Embryonic facial prominence (tissue), 1 donor: ENCODE measurements around the gene NR5A1.

ENCODE experiments used
- DNase-seq: peaks from one replicate; pipeline ENCODE4 v3.0.0-alpha.2; 2016; ENCODE audit errors: extremely low spot score

The NR5A1 gene

DNA sequence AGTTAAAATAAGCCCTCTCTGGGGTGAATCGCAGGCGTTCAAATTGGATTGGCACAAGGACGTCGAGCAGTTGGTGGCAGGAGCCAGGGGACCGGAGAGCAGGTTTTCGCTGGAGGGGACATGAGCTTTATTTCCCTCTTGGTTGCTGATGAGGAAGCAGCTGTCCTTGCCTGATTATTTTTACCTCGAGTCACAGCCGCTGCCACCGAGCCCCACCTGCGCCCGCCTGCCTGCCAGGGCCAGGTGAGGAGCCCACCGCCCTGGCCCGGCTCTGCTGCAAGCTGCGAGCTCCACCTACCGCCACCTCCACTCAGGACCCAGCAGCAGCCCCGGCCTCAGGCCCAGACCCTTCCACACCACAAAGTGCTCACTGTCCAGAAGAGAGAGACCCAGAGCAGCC, 65.9 kb downstream of the NR5A1 start:
- no peak for DNase-seq

- no peak for DNase-seq
These were observed 66.4 kb downstream of the NR5A1 start for GRCh38 chr9:124440786-124441185.

- no peak for DNase-seq
These were observed 67.4 kb downstream of the NR5A1 start for GRCh38 chr9:124439686-124440243.

- DNase-seq = no peak
These were observed 68.1 kb downstream of the NR5A1 start for GRCh38 chr9:124439086-124439485.

- no peak for DNase-seq
These were observed 69.1 kb downstream of the NR5A1 start for GRCh38 chr9:124438091-124438490.

GRCh38 chr9:124437086-124437485, 70.1 kb downstream of the NR5A1 start:
- no peak for DNase-seq

GRCh38 chr9:124436320-124436719, 70.9 kb downstream of the NR5A1 start:
- no peak for DNase-seq
